H1 (cell line): ENCODE results near the gene STAT4. TPM values are rescaled to one million over a fixed set of nuclear protein-coding genes. Genes with fewer than 3 reads are reported as not detected.

Experiments used
- CTCF ChIA-PET: fragments of 300-600 bp; sonication (Branson Sonifier 250); formaldehyde crosslinking; loops from one replicate; lab custom pipeline; 2021; ENCODE audit not compliant: partially characterized antibody; lab: Charles Lee
- POLR2A ChIA-PET: fragments of 300-600 bp; sonication (Branson Sonifier 250); formaldehyde crosslinking; loops from one replicate; lab custom pipeline; 2021; ENCODE audit warnings: inconsistent platforms; ENCODE audit not compliant: partially characterized antibody; lab: Charles Lee
- DNase-seq, 2 experiments: peaks; one replicate each; pipeline versions ENCODE4 v3.0.0 to v3.0.0-alpha.2; 2010 to 2022; ENCODE audit warnings: low spot score in 2 of 2, low read depth in 1 of 2, mixed read lengths in 1 of 2
- FAIRE-seq: peaks from 2 replicates; lab custom pipeline; 2011; peaks lifted over from hg19 to GRCh38; lab: Jason Lieb, UNC
- H2AFZ ChIP-seq: 2 replicates; pipeline ENCODE4 v1.8.1; 2012; ENCODE audit warnings: low read length, inconsistent platforms
- H2AK5ac ChIP-seq: 2 replicates; pipeline ENCODE4 v1.6.1; 2013; ENCODE audit warnings: low read depth, low read length
- H2BK120ac ChIP-seq: replicated peaks from 2 replicates; pipeline ENCODE3; 2013; ENCODE audit warnings: low read depth, low read length, inconsistent platforms
- H2BK12ac ChIP-seq: 2 replicates; pipeline ENCODE4 v1.6.1; 2013; ENCODE audit warnings: low read depth, low read length
- H2BK15ac ChIP-seq: 2 replicates; pipeline ENCODE4 v1.6.1; 2013; ENCODE audit warnings: low read length
- H2BK20ac ChIP-seq: 2 replicates; pipeline ENCODE4 v1.6.1; 2013; ENCODE audit warnings: low read length
- H2BK5ac ChIP-seq: 2 replicates; pipeline ENCODE4 v1.6.1; 2013; ENCODE audit warnings: low read depth, low read length
- H3K14ac ChIP-seq: 2 replicates; pipeline ENCODE4 v1.6.1; 2013; ENCODE audit warnings: inconsistent platforms; ENCODE audit not compliant: insufficient read length
- H3K18ac ChIP-seq: 2 replicates; pipeline ENCODE4 v1.6.1; 2013; ENCODE audit warnings: low read length; ENCODE audit errors: extremely low read depth
- H3K23ac ChIP-seq: 2 replicates; pipeline ENCODE4 v1.6.1; 2013; ENCODE audit warnings: inconsistent platforms; ENCODE audit not compliant: insufficient read length
- H3K23me2 ChIP-seq: 2 replicates; pipeline ENCODE4 v1.6.1; 2013; ENCODE audit warnings: low read depth, low read length
- H3K27ac ChIP-seq: 2 replicates; pipeline ENCODE4 v1.6.1; 2011; ENCODE audit warnings: low read depth, low read length, inconsistent platforms
- H3K27me3 ChIP-seq, 4 experiments: replicated peaks in 1 of 4; 1 replicate in 1 of 4; 2 replicates in 3 of 4; pipeline versions ENCODE4 v1.6.1 to v1.8.1; 2011 to 2013; ENCODE audit warnings: low read length in 3 of 4, mild to moderate bottlenecking in 3 of 4, inconsistent platforms in 2 of 4, mixed read lengths in 2 of 4, moderate library complexity in 1 of 4; ENCODE audit not compliant: control insufficient read depth in 3 of 4, insufficient read depth in 3 of 4; ENCODE audit errors: extremely low read depth in 1 of 4
- H3K36me3 ChIP-seq, 4 experiments: 2 replicates each; pipeline versions ENCODE4 v1.6.1 to v1.8.1; 2011 to 2013; ENCODE audit warnings: mild to moderate bottlenecking in 4 of 4, low read length in 3 of 4, moderate library complexity in 2 of 4, control low read depth in 1 of 4, inconsistent platforms in 1 of 4; ENCODE audit not compliant: insufficient read depth in 4 of 4, control insufficient read depth in 2 of 4
- H3K4ac ChIP-seq: replicated peaks from 2 replicates; pipeline ENCODE3; 2013; ENCODE audit warnings: low read length, low read depth, mixed read lengths, inconsistent platforms; ENCODE audit not compliant: insufficient read length
- H3K4me1 ChIP-seq, 4 experiments: replicated peaks in 1 of 4; 1 replicate in 1 of 4; 2 replicates in 3 of 4; pipeline versions ENCODE4 v1.6.1 to v1.8.1; 2011 to 2013; ENCODE audit warnings: low read length in 3 of 4, inconsistent platforms in 2 of 4, mixed read lengths in 1 of 4; ENCODE audit not compliant: insufficient read depth in 4 of 4, control insufficient read depth in 3 of 4
- H3K4me2 ChIP-seq, 2 experiments: 2 replicates each; pipeline versions ENCODE4 v1.6.1 to v1.8.1; 2011 to 2013; ENCODE audit warnings: low read depth in 2 of 2, low read length in 2 of 2, control low read depth in 1 of 2, inconsistent platforms in 1 of 2, mild to moderate bottlenecking in 1 of 2; ENCODE audit not compliant: insufficient read depth in 1 of 2
- H3K4me3 ChIP-seq, 4 experiments: fragments of 200-600, 300-600 bp in 1 of 4; sonication (generic), shearing (Covaris generic), sonication (Bioruptor Twin) in 1 of 4; 2 replicates each; pipeline versions ENCODE4 v1.5.1 to v1.8.1; 2011 to 2016; ENCODE audit warnings: low read length in 4 of 4, low read depth in 3 of 4, control low read depth in 2 of 4, inconsistent platforms in 2 of 4, mild to moderate bottlenecking in 2 of 4, mixed read lengths in 1 of 4, moderate library complexity in 1 of 4; ENCODE audit not compliant: insufficient read depth in 2 of 4; ENCODE audit errors: extremely low read depth in 1 of 4
- H3K56ac ChIP-seq: replicated peaks from 2 replicates; pipeline ENCODE3; 2013; ENCODE audit warnings: low read depth, mild to moderate bottlenecking, mixed read lengths, low read length, inconsistent platforms; ENCODE audit not compliant: insufficient read length
- H3K79me1 ChIP-seq: 2 replicates; pipeline ENCODE4 v1.6.1; 2013; ENCODE audit warnings: low read depth, low read length, control low read depth
- H3K79me2 ChIP-seq, 2 experiments: 2 replicates each; pipeline versions ENCODE4 v1.6.1 to v1.8.1; 2012 to 2013; ENCODE audit warnings: low read length in 2 of 2, mild to moderate bottlenecking in 2 of 2, inconsistent platforms in 1 of 2; ENCODE audit not compliant: insufficient read depth in 2 of 2, control insufficient read depth in 1 of 2
- H3K9ac ChIP-seq, 4 experiments: replicated peaks in 1 of 4; 1 replicate in 1 of 4; 2 replicates in 3 of 4; pipeline versions ENCODE4 v1.6.1 to v1.8.1; 2011 to 2013; ENCODE audit warnings: low read depth in 3 of 4, low read length in 3 of 4, control low read depth in 2 of 4, mild to moderate bottlenecking in 2 of 4, moderate library complexity in 2 of 4, inconsistent platforms in 1 of 4; ENCODE audit errors: extremely low read depth in 1 of 4
- H3K9me3 ChIP-seq, 2 experiments: 2 replicates each; pipeline versions ENCODE4 v1.6.1 to v1.8.1; 2012 to 2013; ENCODE audit warnings: mild to moderate bottlenecking in 2 of 2, moderate library complexity in 2 of 2, control low read depth in 1 of 2, inconsistent platforms in 1 of 2, low read depth in 1 of 2, low read length in 1 of 2, mixed read lengths in 1 of 2; ENCODE audit not compliant: insufficient read depth in 2 of 2
- H4K20me1 ChIP-seq, 2 experiments: replicated peaks in 1 of 2; 2 replicates each; pipeline versions ENCODE3 to v1.8.1; 2011 to 2013; ENCODE audit warnings: inconsistent platforms in 2 of 2, low read length in 2 of 2, mild to moderate bottlenecking in 1 of 2; ENCODE audit not compliant: insufficient read depth in 2 of 2, control insufficient read depth in 1 of 2
- H4K5ac ChIP-seq: 2 replicates; pipeline ENCODE4 v1.6.1; 2013; ENCODE audit warnings: low read length, low read depth, mixed read lengths, inconsistent platforms; ENCODE audit not compliant: insufficient read length
- H4K8ac ChIP-seq: 2 replicates; pipeline ENCODE4 v1.8.0; 2013; ENCODE audit warnings: mild to moderate bottlenecking, moderate library complexity, low read length, inconsistent platforms; ENCODE audit not compliant: insufficient read depth; ENCODE audit errors: extremely low read depth
- H4K91ac ChIP-seq: replicated peaks from 2 replicates; pipeline ENCODE3; 2013; ENCODE audit warnings: low read length, mixed read lengths, inconsistent platforms; ENCODE audit not compliant: insufficient read length
- CHD7 ChIP-seq: fragments of 300-600 bp; sonication (generic); IDR thresholded peaks from 2 replicates; pipeline ENCODE4 v1.7.1; 2012; ENCODE audit warnings: low read length, moderate library complexity, mild to moderate bottlenecking, inconsistent platforms; ENCODE audit not compliant: insufficient replicate concordance
- WGBS, 2 experiments: shearing (Covaris generic) in 1 of 2; methylation state at CpG; one replicate each; pipeline versions ENCODE4 v1.1.6 to v1.1.7; 2013 to 2015; ENCODE audit warnings: low lambda C conversion rate in 2 of 2, mixed read lengths in 2 of 2, inconsistent platforms in 1 of 2, low coverage in 1 of 2, missing lambda C conversion rate in 1 of 2; ENCODE audit not compliant: insufficient replicate concordance in 2 of 2, insufficient coverage in 1 of 2, insufficient read length in 1 of 2; ENCODE audit errors: extremely low coverage in 1 of 2, missing lambda C conversion rate in 1 of 2; 5-methylcytosine and 5-hydroxymethylcytosine counted together
- polyA plus RNA-seq, 7 experiments: library from polyadenylated mRNA; depleted of rRNA in 3 of 7; stranded (reverse) in 5 of 7; unstranded in 2 of 7; fragments of >200 nt in 5 of 7; fragments of 200-250 nt in 2 of 7; gene quantifications; 1 replicate in 5 of 7; 2 replicates in 1 of 7; 4 replicates in 1 of 7; pipeline versions ENCODE4 v1.2.1 to v1.2.3, GENCODE V29; 2011 to 2013; ENCODE audit warnings: missing spikeins in 2 of 7, mixed read lengths in 2 of 7
- total RNA-seq: library from RNA; stranded (reverse); fragmentation: NEBNext Ultra II Directional; extraction: Animal tissue kit (Norgen Biotek cat#: 25700); gene quantifications from 2 replicates; pipeline ENCODE4 v1.2.1, GENCODE V29; 2021

Gene STAT4
- total and polyA plus RNA-seq, 2 of the 8 experiments (the other 6 are each of a cell fraction or from before 2014, with no cell fraction given) = 0.36 to 0.63 TPM

GRCh38 chr2:191056228-191056627 is 94.6 kb downstream of the STAT4 start:
- Histone ChIP-seq H4K20me1 (no peaks in the 10 kb centered on the region), H4K5ac (no peak overlapping the region), H2AK5ac (no peak overlapping the region), H3K9me3 (no peaks in the 10 kb centered on the region), H3K27ac (no peak overlapping the region), H3K36me3 (no peaks in the 10 kb centered on the region), H3K4ac (no peak overlapping the region), H3K9ac (no peak overlapping the region), H3K79me2 (no peaks in the 10 kb centered on the region), H3K4me2 (no peak overlapping the region), H3K4me3 (no peak overlapping the region), H2BK15ac (no peak overlapping the region), H2AFZ (no peak overlapping the region), H3K14ac (no peak overlapping the region), H3K27me3 (no peaks in the 10 kb centered on the region), H3K56ac (no peak overlapping the region), H3K79me1 (no peaks in the 10 kb centered on the region), H3K23ac (no peak overlapping the region), H3K18ac (no peak overlapping the region), H3K4me1 (no peaks in the 10 kb centered on the region), H2BK5ac (no peak overlapping the region), H4K8ac (no peak overlapping the region), H2BK12ac (no peak overlapping the region), H2BK120ac (no peak overlapping the region), H4K91ac (no peak overlapping the region), H2BK20ac (no peak overlapping the region), H3K23me2 (no peaks in the 10 kb centered on the region)
- WGBS, 2 experiments = 94% methylated on average over 2 of the region's 2 CpGs; no CpG with 5 or more reads in 1 of the 2 experiments
- CTCF ChIA-PET = no interaction called here
- FAIRE-seq = no peak
- no peak for DNase-seq
- POLR2A ChIA-PET = no interaction called here
- TF ChIP-seq CHD7 = no peak
